Measurements from ENCODE around the gene ZNF668. TPM values are rescaled to one million over a fixed set of nuclear protein-coding genes. Genes with fewer than 3 reads are reported as not detected.
"Not testable (repeated sequence)": the region's sequence is repeated elsewhere in the genome, so short reads cannot be mapped to it uniquely, and the experiment has no call there.

The ZNF668 gene
- total RNA-seq, 4 donors from 2014 or later = 7.9 to 17.9 (median 10.2) TPM

DNA sequence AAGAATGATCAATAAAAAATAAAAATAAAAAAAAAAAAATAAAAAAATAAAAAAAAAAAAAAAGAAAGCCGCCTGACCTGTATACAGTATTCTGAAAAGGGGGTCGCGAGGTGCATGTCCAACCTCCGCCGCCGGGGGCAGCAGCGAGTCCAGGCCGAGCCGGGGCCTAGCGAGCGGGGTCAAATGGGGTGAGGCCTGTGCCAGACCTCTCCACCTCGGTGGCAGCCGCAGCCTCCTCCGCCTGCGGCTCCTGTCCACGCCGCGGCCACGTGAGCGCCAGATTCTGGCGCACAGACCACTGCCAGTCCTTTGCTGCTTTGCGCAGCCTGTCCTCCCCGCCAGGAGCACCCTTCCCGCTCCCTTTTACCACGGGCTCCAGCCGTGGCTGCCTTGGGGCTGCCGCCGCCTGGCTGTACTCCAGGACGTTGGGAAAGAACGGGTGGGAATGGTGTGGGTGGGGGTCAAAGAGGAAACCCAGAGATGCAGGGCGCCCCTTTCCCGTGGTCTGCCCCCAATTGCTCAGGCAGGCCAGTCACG, 31.7 kb upstream of the ZNF668 start:
- Histone ChIP-seq H3K4me1 (peaks cover 3 to 26% (median 22%) of the 10 kb centered on the region in 4 donors), H3K27me3 (no peaks in the 10 kb centered on the region), H3K36me3 (no peaks in the 10 kb centered on the region), H3K27ac (peak overlapping the region; percentile 60 to 82 (median 66)), H3K9me3 (no peaks in the 10 kb centered on the region), H3K4me3 (peak overlapping the region in 1 of 4 donors; percentile 19)
- peak; percentile 88 for DNase-seq
- intact Hi-C loops (cut with DNase I; ENCODE audit: low total_unique reads) = no loop called here
- in situ Hi-C loops (cut with MboI; ENCODE audit: low pct_ligation_motif_present in 1 of 4, low pct_unique_long_range_greater_than_20kb in 1 of 4, low sequenced_read_pairs in 3 of 4) = no loop called here
- TF ChIP-seq POLR2AphosphoS5 (IDR thresholded peaks at IDR 0.05) = peak; percentile 22 to 71 (median 53)
- no peak for TF ChIP-seq EP300 (IDR thresholded peaks at IDR 0.05; ENCODE audit: low read depth)
- TF ChIP-seq, protein P1, sequence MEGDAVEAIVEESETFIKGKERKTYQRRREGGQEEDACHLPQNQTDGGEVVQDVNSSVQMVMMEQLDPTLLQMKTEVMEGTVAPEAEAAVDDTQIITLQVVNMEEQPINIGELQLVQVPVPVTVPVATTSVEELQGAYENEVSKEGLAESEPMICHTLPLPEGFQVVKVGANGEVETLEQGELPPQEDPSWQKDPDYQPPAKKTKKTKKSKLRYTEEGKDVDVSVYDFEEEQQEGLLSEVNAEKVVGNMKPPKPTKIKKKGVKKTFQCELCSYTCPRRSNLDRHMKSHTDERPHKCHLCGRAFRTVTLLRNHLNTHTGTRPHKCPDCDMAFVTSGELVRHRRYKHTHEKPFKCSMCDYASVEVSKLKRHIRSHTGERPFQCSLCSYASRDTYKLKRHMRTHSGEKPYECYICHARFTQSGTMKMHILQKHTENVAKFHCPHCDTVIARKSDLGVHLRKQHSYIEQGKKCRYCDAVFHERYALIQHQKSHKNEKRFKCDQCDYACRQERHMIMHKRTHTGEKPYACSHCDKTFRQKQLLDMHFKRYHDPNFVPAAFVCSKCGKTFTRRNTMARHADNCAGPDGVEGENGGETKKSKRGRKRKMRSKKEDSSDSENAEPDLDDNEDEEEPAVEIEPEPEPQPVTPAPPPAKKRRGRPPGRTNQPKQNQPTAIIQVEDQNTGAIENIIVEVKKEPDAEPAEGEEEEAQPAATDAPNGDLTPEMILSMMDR (IDR thresholded peaks at IDR 0.05) = peak; percentile 85 to 95 (median 93)
- WGBS, 2 donors (ENCODE audit: low coverage in 1 of 2) = 8% methylated on average over 5 to 26 of the region's 33 CpGs

DNA sequence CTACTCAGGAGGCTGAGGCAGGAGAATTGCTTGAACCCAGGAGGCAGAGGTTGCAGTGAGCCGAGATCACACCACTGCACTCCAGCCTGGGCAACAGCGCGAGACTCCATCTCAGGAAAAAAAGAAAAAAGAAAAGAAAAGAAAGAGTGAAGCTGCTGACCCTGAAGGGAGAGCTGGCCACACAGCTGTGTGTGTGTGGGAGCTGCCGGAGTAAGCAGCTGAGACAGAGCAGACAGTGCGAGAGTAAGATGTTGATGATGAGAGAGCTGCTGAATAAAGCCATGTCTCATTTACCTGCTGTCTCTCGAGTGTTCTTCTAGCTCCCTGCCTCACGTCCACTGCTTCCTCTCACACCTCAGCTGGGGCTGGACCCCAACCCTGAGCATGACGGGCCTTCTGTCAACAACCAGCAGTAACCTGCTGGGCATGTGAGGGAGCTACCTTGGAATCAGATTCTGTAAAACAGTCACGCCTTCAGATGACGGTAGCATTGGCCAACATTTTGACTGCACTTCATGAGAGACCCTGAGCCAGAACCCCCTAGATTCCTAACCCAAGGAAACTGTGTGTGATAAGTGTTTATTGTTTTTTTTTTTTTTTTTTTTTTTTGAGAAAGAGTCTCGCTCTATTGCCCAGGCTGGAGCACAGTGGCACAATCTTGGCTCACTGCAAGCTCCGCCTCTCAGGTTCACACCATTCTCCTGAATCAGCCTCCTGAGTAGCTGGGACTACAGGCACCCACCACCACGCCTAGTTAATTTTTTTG, 27.0 kb upstream of the ZNF668 start:
- H3K36me3 ChIP-seq; H3K4me3 ChIP-seq; DNase-seq; intact Hi-C loops (cut with DNase I; ENCODE audit: low total_unique reads); in situ Hi-C loops (cut with MboI; ENCODE audit: low pct_ligation_motif_present in 1 of 4, low pct_unique_long_range_greater_than_20kb in 1 of 4, low sequenced_read_pairs in 3 of 4); H3K27me3 ChIP-seq; H3K9me3 ChIP-seq; H3K4me1 ChIP-seq; H3K27ac ChIP-seq: not testable (repeated sequence)
- WGBS, 2 donors (ENCODE audit: low coverage in 1 of 2) = 81 to 86% methylated on average over 9 to 13 of the region's 13 CpGs

DNA sequence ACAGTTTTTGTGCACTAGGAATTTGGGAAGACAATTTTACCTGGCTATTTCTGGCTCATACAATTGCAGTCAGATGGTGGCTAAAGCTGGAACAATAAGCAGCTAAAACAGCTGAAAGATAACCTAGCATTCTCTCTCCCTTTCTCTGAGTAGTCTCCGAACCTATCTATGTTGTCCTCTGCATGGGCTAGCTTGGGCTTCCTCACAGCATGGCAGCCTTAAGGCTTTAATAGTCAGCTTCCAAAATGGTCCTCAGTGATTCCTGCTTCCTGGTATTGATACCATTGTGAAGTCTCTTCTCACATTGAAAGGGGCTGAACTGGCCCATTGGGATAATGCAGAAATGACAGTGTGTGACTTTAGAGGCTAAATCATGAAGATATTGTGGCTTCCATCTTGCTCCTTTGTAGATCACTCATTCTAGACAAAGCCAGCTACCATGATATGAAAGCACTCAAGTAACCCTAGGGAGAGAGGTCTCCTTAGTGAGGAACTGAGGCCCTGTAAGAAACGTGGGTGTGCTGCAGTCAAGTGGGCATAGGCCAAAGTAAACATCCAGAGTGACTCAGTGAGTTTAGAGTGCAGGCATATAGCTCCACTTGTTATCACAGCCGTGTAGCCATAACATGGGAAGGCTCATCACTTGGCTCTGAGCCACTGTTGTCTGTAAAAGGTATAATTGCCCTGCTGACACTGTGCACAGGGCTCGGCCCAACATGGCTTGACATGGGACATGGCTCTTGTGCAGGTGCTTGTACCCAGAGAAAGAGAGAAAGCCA, 26.0 kb upstream of the ZNF668 start:
- Histone ChIP-seq H3K27ac (no peak overlapping the region), H3K36me3 (no peaks in the 10 kb centered on the region), H3K9me3 (no peaks in the 10 kb centered on the region), H3K4me3 (no peak overlapping the region), H3K4me1 (peaks cover 0 to 10% (median 5%) of the 10 kb centered on the region in 4 donors), H3K27me3 (no peaks in the 10 kb centered on the region)
- intact Hi-C loops (cut with DNase I; ENCODE audit: low total_unique reads) (no loop called here), in situ Hi-C loops (cut with MboI; ENCODE audit: low pct_ligation_motif_present in 1 of 4, low pct_unique_long_range_greater_than_20kb in 1 of 4, low sequenced_read_pairs in 3 of 4) (loop anchor here in 1 of 4 donors (10.0 kb wide), 1 partner anchor 115 kb away; the partner anchor contains the start of gene HSD3B7)
- DNase-seq = no peak
- TF ChIP-seq POLR2AphosphoS5 (IDR thresholded peaks at IDR 0.05) = no peak
- 53% methylated on average over 4 of the region's 4 CpGs; no CpG with 5 or more reads in 1 of the 2 donors for WGBS, 2 donors (ENCODE audit: low coverage in 1 of 2)

DNA sequence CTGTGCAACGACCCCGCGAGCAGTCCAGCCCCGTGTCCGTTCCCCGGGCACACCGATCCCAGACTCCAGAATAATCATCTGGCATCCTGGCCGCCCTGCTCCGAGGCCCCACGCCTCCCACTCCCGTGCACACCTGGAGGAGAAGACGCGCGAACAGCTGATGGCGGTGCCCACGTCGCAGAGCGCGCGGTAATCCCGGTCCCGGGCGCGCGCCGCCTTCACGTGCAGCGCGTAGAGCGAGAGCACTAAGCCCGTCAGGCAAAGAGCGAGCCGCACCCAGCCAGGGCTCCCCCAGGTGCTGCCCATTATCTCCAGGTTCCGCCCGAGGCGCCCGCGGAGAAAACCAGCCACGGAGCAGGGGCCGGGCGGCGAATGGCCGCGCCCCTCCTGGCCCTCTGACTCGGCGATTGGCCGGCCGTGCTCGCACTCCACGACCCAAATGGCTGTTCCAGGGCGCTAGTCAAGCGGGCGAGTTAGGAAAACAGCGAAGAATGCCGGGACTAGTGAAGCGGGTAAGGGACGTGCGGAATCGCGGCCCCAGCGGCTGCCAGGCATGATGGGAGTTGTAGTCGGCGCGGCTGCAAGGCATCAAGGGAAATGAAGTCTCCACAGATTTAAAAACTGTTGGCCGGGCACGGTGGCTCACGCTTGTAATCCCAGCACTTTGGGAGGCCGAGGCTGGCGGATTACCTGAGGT, 20.5 kb upstream of the ZNF668 start, which contains the start of gene VKORC1:
VKORC1 (minus strand) TSS at position 374 of the 697 bp plus-strand sequence; CDS start at position 306, 68 bp downstream.
- DNase-seq = peak; percentile 96
- Histone ChIP-seq H3K36me3 (no peaks in the 10 kb centered on the region), H3K4me1 (peaks cover 6 to 24% (median 18%) of the 10 kb centered on the region in 4 donors), H3K27ac (peak within 1 kb of the TSS; percentile 85 to 98 (median 94)), H3K4me3 (peak within 1 kb of the TSS; percentile 60 to 77 (median 67)), H3K9me3 (no peaks in the 10 kb centered on the region), H3K27me3 (no peaks in the 10 kb centered on the region)
- 0% methylated on average over 57 of the region's 69 CpGs; no CpG with 5 or more reads in 1 of the 2 donors for WGBS, 2 donors (ENCODE audit: low coverage in 1 of 2)
- in situ Hi-C loops (cut with MboI; ENCODE audit: low pct_ligation_motif_present in 1 of 4, low pct_unique_long_range_greater_than_20kb in 1 of 4, low sequenced_read_pairs in 3 of 4) (loop anchor here in 1 of 4 donors (10.0 kb wide), 1 partner anchor 110 kb away; the partner anchor contains the start of gene HSD3B7), intact Hi-C loops (cut with DNase I; ENCODE audit: low total_unique reads) (no loop called here)
- TF ChIP-seq EP300 (IDR thresholded peaks at IDR 0.05; ENCODE audit: low read depth) (no peak), POLR2AphosphoS5 (IDR thresholded peaks at IDR 0.05) (peak; percentile 77 to 88 (median 80)), POLR2A (IDR thresholded peaks at IDR 0.05) (peak; percentile 61)
- TF ChIP-seq, protein P1 (IDR thresholded peaks at IDR 0.05) = peak in 1 of 5 experiments; percentile 14
